A549 (cell line): ENCODE measurements around the gene PKD1.
"Not testable (repeated sequence)": the region's sequence is repeated elsewhere in the genome, so short reads cannot be mapped to it uniquely, and the experiment has no call there.

Experiments used
- BHLHE40 ChIP-seq: IDR thresholded peaks from 2 replicates; pipeline ENCODE4 v1.6.1; 2012; ENCODE audit warnings: low read depth, low read length, inconsistent platforms
- CBX2 ChIP-seq: fragments of 200-600 bp; sonication (generic); IDR thresholded peaks from 2 replicates; pipeline ENCODE4 v1.6.1; 2016; ENCODE audit warnings: low read depth, mild to moderate bottlenecking, borderline replicate concordance
- CTCF ChIP-seq: fragments of >200 bp; sonication (Bioruptor Twin); formaldehyde crosslinking; IDR thresholded peaks from 3 replicates; pipeline ENCODE4 v1.5.1; 2016
- EP300 ChIP-seq, 2 experiments: fragments of >200 bp; sonication (Bioruptor Twin); formaldehyde crosslinking; IDR thresholded peaks; 2 replicates in 1 of 2; 3 replicates in 1 of 2; pipeline ENCODE4 v1.6.1; 2016 to 2017
- JUN ChIP-seq, 2 experiments: fragments of >200 bp; sonication (Bioruptor Twin); formaldehyde crosslinking; IDR thresholded peaks; 2 replicates in 1 of 2; 3 replicates in 1 of 2; pipeline ENCODE4 v1.6.1; 2016 to 2017
- MAX ChIP-seq: IDR thresholded peaks from 2 replicates; pipeline ENCODE4 v1.6.1; 2012
- MYC ChIP-seq: IDR thresholded peaks from 2 replicates; pipeline ENCODE4 v1.6.1; 2012; ENCODE audit warnings: mild to moderate bottlenecking, inconsistent platforms, low read length, improper control_type of control experiment, borderline replicate concordance
- NPAS2 ChIP-seq: fragments of 250-450 bp; sonication (Bioruptor Pico); IDR thresholded peaks from 2 replicates; pipeline ENCODE4 v1.8.0; 2022; ENCODE audit warnings: mild to moderate bottlenecking, moderate library complexity, borderline replicate concordance
- PBX3 ChIP-seq: IDR thresholded peaks from 2 replicates; pipeline ENCODE4 v1.6.1; 2012
- POLR2A ChIP-seq: IDR thresholded peaks from 2 replicates; pipeline ENCODE4 v1.6.1; 2012; ENCODE audit warnings: mild to moderate bottlenecking, low read length
- REST ChIP-seq: fragments of 200-600 bp; sonication (generic); IDR thresholded peaks from 2 replicates; pipeline ENCODE4 v1.6.1; 2016; ENCODE audit warnings: antibody characterized with exemption, mild to moderate bottlenecking, moderate library complexity
- SMC3 ChIP-seq: fragments of >200 bp; sonication (Bioruptor Twin); formaldehyde crosslinking; IDR thresholded peaks from 3 replicates; pipeline ENCODE4 v1.6.1; 2018; ENCODE audit warnings: inconsistent platforms
- USF2 ChIP-seq: fragments of 450-650 bp; IDR thresholded peaks from 2 replicates; pipeline ENCODE4 v1.6.1; 2014; ENCODE audit warnings: antibody characterized with exemption

- TF ChIP-seq REST; SMC3; USF2; JUN (IDR thresholded peaks at IDR 0.05); BHLHE40; POLR2A; CTCF; MAX; NPAS2 (CRISPR knock-in tag); EP300 (IDR thresholded peaks at IDR 0.05); CBX2; PBX3; MYC: not testable (repeated sequence)
Measured at GRCh38 chr16:2114885-2115590, 20.7 kb downstream of the PKD1 start.
